SK-N-MC (cell line): ENCODE data around the gene PPP2R2B.

ENCODE experiments used
- FOXP2 ChIP-seq: optimal IDR thresholded peaks from 2 replicates; pipeline ENCODE3; 2011; ENCODE audit warnings: mild to moderate bottlenecking, moderate library complexity; ENCODE audit not compliant: insufficient read depth; ENCODE audit errors: extremely low read length, control extremely low read depth
- POLR2AphosphoS5 ChIP-seq: IDR thresholded peaks from 2 replicates; pipeline ENCODE4 v1.6.1; 2012; ENCODE audit warnings: mild to moderate bottlenecking, low read depth, low read length, borderline replicate concordance

DNA sequence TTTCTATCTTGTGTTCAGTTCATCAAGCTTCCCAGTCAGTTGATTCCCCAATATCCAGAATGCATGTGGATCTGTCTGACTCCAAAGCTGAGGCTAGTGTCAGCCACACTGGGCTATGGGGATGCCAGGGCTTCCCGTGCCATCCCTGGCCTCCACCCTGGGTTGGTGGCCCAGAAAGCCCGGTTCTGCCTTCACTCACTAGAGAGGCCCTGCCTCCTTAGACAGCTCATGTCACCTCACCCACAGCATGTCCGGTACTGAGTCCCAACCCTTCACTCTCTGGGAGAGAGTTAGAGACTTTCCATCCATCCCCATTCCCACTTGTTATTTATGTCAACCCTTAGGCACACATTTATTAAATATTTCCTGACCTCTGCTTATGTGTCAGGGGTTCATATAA is 243.1 kb downstream of the PPP2R2B start:
- no peak for TF ChIP-seq FOXP2
- TF ChIP-seq POLR2AphosphoS5, result no peak
